HG03064 (cell line): ENCODE results near the gene SHISAL1.

Experiments
- ATAC-seq: cut with Tn5 transposase; IDR thresholded peaks from one replicate; pipeline ENCODE4 v1.9.1; 2021; ENCODE audit warnings: low read depth; ENCODE audit not compliant: unreplicated experiment

Gene SHISAL1

DNA sequence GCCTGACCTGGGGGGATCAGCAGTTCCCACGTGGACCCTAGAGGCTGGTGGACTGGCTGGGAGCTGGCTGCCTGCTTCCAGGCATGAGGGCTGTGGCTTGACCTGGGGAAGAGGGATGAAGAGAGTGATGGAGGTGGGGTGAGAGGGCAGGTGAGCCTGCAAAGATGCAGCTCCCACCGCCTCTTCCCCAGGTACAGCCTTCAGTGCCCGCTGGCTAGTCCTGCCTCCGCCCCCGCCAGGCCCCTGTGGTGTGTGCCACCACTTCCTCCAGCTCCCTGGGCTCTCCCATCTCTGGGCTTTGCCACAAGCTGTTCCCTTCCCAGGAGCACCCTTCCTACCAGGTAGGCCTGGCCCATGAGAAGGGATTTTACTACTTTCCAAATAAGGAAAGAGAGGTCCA, 112.9 kb downstream of the SHISAL1 start:
- no peak for ATAC-seq

DNA sequence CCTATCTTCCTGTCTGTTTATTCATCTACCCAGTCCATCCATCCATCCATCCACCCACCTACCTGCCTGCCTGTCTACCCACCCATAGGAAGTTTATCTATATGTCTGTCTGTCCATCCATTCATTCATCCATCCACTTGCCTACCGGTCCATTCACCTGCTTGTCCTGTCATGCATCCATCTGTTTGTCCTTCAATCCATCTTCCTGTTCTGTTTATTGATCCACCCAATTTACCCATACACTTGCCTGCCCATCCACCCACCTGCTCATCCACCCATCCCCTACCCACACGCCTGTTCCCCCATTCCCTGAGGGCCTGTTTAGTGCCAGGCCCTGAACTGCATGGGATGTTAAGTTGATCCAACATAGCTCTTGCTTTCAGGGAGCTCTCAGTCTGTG, 113.6 kb downstream of the SHISAL1 start:
- ATAC-seq = no peak

DNA sequence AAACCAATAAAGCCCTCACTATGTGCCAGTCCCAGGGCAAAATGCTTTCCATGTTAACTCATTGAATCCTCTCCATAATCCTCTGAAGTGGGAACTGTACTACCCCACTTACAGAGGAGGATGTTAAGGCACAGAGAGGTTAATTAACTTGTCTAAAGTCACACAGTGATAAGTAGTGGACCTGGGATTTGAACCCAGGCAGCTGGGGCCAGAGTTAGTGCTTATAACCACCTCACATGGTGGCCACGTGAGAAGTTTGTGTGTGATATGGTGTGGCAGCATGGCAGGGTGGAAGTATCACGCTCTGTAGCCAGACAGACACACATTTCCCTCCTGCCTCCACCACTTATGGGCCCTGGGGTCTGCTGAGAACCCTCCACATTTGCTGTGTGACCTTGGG, 115.5 kb downstream of the SHISAL1 start:
- no peak for ATAC-seq

DNA sequence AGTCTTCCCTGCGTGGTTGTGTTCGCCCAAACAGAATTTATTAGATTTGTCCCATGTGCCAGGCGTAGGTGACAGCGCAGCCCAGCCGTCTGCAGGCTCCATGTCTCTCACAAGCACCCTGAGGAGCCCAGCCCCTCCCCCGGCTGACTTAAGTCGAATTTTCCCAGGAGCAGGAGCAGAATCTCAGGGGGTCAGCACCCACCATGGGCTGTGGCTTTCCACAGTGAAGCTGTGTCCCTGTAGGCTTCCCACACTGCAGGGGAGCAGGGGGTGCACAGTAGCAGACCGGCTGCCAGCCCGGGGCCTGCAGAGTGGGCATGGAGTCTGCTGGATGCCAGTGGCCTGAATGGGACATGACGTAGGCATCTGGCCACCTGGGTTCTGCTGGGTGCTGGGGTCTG, 116.0 kb downstream of the SHISAL1 start:
- ATAC-seq = no peak

DNA sequence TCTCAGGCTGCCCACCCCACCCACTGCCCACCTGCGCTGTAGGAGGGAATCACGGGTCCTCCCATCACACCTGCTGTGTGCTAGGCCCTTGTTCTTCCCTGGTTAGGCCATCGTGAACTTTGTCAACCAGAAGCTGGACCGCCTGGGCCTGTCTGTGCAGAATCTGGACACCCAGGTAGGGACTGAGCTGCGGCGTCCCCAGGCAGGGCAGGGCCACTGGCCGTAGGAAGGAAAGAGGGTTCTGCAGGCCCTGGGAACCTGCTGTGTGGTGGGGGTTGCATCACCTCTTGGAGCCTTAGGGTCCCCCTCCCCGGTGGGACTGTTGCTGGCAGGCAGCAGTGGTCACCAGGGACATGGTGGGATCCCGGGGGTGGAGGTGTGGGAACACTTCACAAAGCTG, 116.5 kb downstream of the SHISAL1 start:
- ATAC-seq = no peak

DNA sequence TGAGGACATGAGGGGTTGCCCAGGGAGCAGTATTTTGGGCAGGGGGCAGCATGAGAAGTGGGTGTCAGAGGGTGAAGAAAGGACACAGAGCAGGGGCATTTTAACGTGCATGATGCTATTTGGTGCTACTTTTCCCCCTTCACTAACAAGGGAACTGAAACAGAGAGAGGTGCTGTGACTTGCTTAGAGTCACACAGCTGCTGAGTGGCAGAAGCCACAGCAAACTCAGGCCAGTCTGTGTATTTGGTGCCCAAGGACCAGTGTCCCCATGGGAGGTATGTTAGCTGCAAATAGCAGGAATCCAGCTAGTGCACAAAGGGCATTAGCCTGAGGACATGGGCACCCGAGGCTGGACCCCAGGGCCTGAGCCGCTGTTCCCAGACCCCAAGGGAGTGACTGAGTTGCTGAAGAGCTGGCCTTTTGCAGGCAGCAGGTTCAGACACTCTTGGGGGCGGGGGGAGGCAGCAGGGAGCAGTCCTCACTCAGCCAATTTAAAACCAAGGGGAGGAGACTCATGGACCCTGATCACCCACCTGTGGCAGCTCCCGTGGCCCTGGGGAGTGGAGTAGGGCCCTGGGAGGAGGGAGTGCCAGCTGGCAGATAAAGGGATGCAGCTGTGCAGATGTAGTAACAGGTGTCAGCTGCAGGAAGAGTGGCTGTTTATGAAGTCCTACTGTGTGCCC, 117.4 kb downstream of the SHISAL1 start:
- ATAC-seq = no peak

DNA sequence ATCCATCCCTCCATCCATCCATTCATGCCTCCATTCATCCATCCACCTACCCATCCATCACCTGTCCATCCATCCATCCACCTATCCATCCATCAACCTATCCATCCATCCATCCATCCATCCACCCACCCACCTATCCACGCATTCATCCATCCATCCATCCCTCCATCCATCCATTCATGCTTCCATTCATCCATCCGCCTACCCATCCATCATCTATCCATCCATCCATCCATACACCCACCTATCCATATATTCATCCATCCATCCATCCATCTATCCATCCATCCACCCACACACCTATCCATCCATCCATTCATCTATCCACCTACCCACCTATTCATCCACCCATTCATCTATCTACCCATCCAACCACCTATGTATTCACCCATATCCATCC, 118.2 kb downstream of the SHISAL1 start:
- ATAC-seq = no peak
